HCT116 (cell line): ENCODE results near the gene FHOD3. TPM values are rescaled to one million over a fixed set of nuclear protein-coding genes. Genes with fewer than 3 reads are reported as not detected.

Source experiments
- ATAC-seq: fragments of 200-7000 bp; cut with Tn5 transposase; 2 replicates; pipeline ENCODE4 v1.9.1; 2020; ENCODE audit warnings: mild to moderate bottlenecking, moderate library complexity
- BruUV-seq: library from RNA; stranded (reverse); fragments of 400-500 nt; replicated peaks from 2 replicates; lab custom pipeline; 2021; lab: Mats Ljungman, UMichigan
- CTCF ChIA-PET: fragments of 300-600 bp; sonication (Branson Sonifier 250); formaldehyde crosslinking; loops from one replicate; lab custom pipeline; 2021; ENCODE audit warnings: antibody characterized with exemption; lab: Charles Lee
- POLR2A ChIA-PET: fragments of 300-600, 350-600 bp; sonication (Branson Sonifier 250); formaldehyde crosslinking; loops from one replicate; lab custom pipeline; 2021; ENCODE audit warnings: antibody characterized with exemption; lab: Charles Lee
- RAD21 ChIA-PET, 2 experiments: fragments of 300-600 bp; sonication (Branson Sonifier 250); formaldehyde crosslinking; loops; one replicate each; lab custom pipeline; 2023; ENCODE audit warnings: low total read pairs in 2 of 2; ENCODE audit not compliant: uncharacterized antibody in 2 of 2, unreplicated experiment in 2 of 2, low non-redundant PET in 1 of 2; lab: Charles Lee
- DNase-seq: peaks from one replicate; pipeline ENCODE4 v3.0.0-alpha.2; 2010; ENCODE audit warnings: low read depth, low spot score
- H2AFZ ChIP-seq: fragments of 200-600 bp; shearing (Covaris generic), sonication (generic); 2 replicates; pipeline ENCODE4 v1.6.1; 2017; ENCODE audit warnings: low read depth, mixed run types, mixed read lengths, antibody characterized with exemption, low read length; ENCODE audit not compliant: poor library complexity, severe bottlenecking
- H3K27ac ChIP-seq: 2 replicates; pipeline ENCODE4 v1.5.1; 2012; ENCODE audit warnings: low read depth, low read length
- H3K27me3 ChIP-seq: fragments of 200-600 bp; sonication (generic); 2 replicates; pipeline ENCODE4 v1.6.1; 2016; ENCODE audit warnings: mixed run types, low read length, mixed read lengths; ENCODE audit not compliant: insufficient read depth
- H3K36me3 ChIP-seq, 2 experiments: fragments of 200-500 bp in 1 of 2; fragments of 200-600 bp in 1 of 2; sonication (Bioruptor generic) in 1 of 2; sonication (generic) in 1 of 2; 2 replicates each; pipeline versions ENCODE4 v1.5.1 to v1.6.1; 2014 to 2016; ENCODE audit warnings: low read length in 2 of 2, inconsistent platforms in 1 of 2, mixed read lengths in 1 of 2, mixed run types in 1 of 2; ENCODE audit not compliant: insufficient read depth in 2 of 2, control insufficient read depth in 1 of 2
- H3K4me1 ChIP-seq, 2 experiments: fragments of 200-600 bp in 1 of 2; sonication (generic) in 1 of 2; 2 replicates each; pipeline versions ENCODE4 v1.5.1 to v1.6.1; 2012 to 2017; ENCODE audit warnings: low read length in 2 of 2, inconsistent platforms in 1 of 2, mild to moderate bottlenecking in 1 of 2, mixed read lengths in 1 of 2, mixed run types in 1 of 2, moderate library complexity in 1 of 2; ENCODE audit not compliant: insufficient read depth in 2 of 2, control insufficient read depth in 1 of 2
- H3K4me2 ChIP-seq: fragments of 200-600 bp; sonication (generic); 2 replicates; pipeline ENCODE4 v1.6.1; 2017; ENCODE audit warnings: mixed run types, low read length, mixed read lengths
- H3K4me3 ChIP-seq, 2 experiments: fragments of 200-600 bp in 1 of 2; sonication (generic) in 1 of 2; replicated peaks in 1 of 2; 2 replicates each; pipeline ENCODE4 v1.5.1; 2011 to 2016; ENCODE audit warnings: low read length in 2 of 2, control low read depth in 1 of 2, low read depth in 1 of 2, mild to moderate bottlenecking in 1 of 2, mixed read lengths in 1 of 2, mixed run types in 1 of 2
- H3K79me2 ChIP-seq: fragments of 200-600 bp; sonication (generic); 2 replicates; pipeline ENCODE4 v1.6.1; 2017; ENCODE audit warnings: mild to moderate bottlenecking, mixed run types, low read length, moderate library complexity, mixed read lengths; ENCODE audit not compliant: insufficient read depth
- H3K9ac ChIP-seq: fragments of 200-600 bp; sonication (generic); 2 replicates; pipeline ENCODE4 v1.6.1; 2016; ENCODE audit warnings: low read length, mixed read lengths
- H3K9me2 ChIP-seq: fragments of 200-600 bp; sonication (generic), shearing (Covaris generic); 2 replicates; pipeline ENCODE4 v1.6.1; 2017; ENCODE audit warnings: mixed run types, mild to moderate bottlenecking, moderate library complexity; ENCODE audit not compliant: insufficient read depth
- H3K9me3 ChIP-seq, 2 experiments: fragments of 200-500 bp in 1 of 2; fragments of 200-600 bp in 1 of 2; sonication (Bioruptor generic) in 1 of 2; sonication (generic) in 1 of 2; 2 replicates each; pipeline ENCODE4 v1.6.1; 2014 to 2017; ENCODE audit warnings: low read length in 2 of 2, mixed read lengths in 2 of 2, inconsistent platforms in 1 of 2, low read depth in 1 of 2, mild to moderate bottlenecking in 1 of 2, mixed run types in 1 of 2, moderate library complexity in 1 of 2; ENCODE audit not compliant: control insufficient read depth in 1 of 2, insufficient read depth in 1 of 2
- H4K20me1 ChIP-seq: fragments of 200-600 bp; sonication (generic), shearing (Covaris generic); 2 replicates; pipeline ENCODE4 v1.6.1; 2017; ENCODE audit warnings: mixed run types, mild to moderate bottlenecking, moderate library complexity; ENCODE audit not compliant: insufficient read depth
- CBX3 ChIP-seq: IDR thresholded peaks from 2 replicates; pipeline ENCODE4 v1.6.1; 2012; ENCODE audit warnings: low read depth
- EZH2phosphoT487 ChIP-seq: fragments of 200-600 bp; IDR thresholded peaks from 2 replicates; pipeline ENCODE4 v1.6.1; 2018; ENCODE audit warnings: antibody characterized with exemption, borderline replicate concordance
- FOSL1 ChIP-seq: IDR thresholded peaks from 2 replicates; pipeline ENCODE4 v1.6.1; 2012; ENCODE audit warnings: low read depth
- JUND ChIP-seq: IDR thresholded peaks from 2 replicates; pipeline ENCODE4 v1.6.1; 2012
- SIN3A ChIP-seq: IDR thresholded peaks from 2 replicates; pipeline ENCODE4 v1.6.1; 2012; ENCODE audit warnings: low read depth
- SRF ChIP-seq: IDR thresholded peaks from 2 replicates; pipeline ENCODE4 v1.6.1; 2012; ENCODE audit warnings: low read depth
- TCF7L2 ChIP-seq: IDR thresholded peaks from 2 replicates; pipeline ENCODE4 v1.7.0; 2011; ENCODE audit warnings: borderline replicate concordance, inconsistent platforms; ENCODE audit not compliant: insufficient read depth, insufficient read length; ENCODE audit errors: extremely low read depth
- ZBTB33 ChIP-seq: IDR thresholded peaks from 2 replicates; pipeline ENCODE4 v1.6.1; 2011; ENCODE audit warnings: mild to moderate bottlenecking, low read length, moderate library complexity; ENCODE audit not compliant: insufficient replicate concordance; ENCODE audit errors: extremely low read depth
- ZNF274 ChIP-seq: fragments of 200-500 bp; sonication (Bioruptor generic); IDR thresholded peaks from 2 replicates; pipeline ENCODE4 v1.6.1; 2014; ENCODE audit warnings: mild to moderate bottlenecking, low read depth, low read length, inconsistent platforms
- intact Hi-C: fragments of 100-400 bp; cut with micrococcal nuclease; formaldehyde crosslinking; loops from 2 replicates; pipeline ENCODE4 v1.10.0; 2022
- total RNA-seq: library from RNA; stranded (reverse); gene quantifications from one replicate; pipeline ENCODE4 v1.2.1, GENCODE V29; 2021; ENCODE audit not compliant: unreplicated experiment
- TF ChIP-seq, protein P1 (sequence below): IDR thresholded peaks from 2 replicates; pipeline ENCODE4 v1.6.1; 2012

Gene FHOD3
- total RNA-seq, 1 experiment from 2014 or later, result 4.0 TPM

DNA sequence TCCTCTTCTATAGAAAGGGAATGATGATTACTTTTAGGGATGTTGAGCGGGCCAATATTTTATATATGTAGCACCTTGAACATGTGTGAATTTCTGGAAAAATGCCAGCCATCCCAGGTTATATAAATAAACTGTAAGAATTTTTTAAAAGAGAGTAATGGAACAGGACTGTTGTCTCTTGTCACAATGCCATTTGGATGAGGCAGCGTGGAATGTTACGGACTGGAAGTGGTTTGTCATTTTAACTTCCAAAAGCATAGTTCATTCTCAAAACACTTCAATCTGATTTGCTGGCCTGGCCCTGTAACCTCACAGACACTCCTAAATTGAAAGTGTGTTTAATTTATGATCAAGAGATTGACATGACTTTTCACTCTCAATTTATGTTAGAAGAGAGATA lies 460.5 kb downstream of the FHOD3 start:
- BruUV-seq, result no TSS peak
- H3K9me3 ChIP-seq, result no peaks in the 10 kb centered on the region
- H3K4me2 ChIP-seq, result no peak overlapping the region
- POLR2A ChIA-PET, result no interaction called here
- no peak overlapping the region for H2AFZ ChIP-seq
- no peaks in the 10 kb centered on the region; a peak in 1 of 4 replicates for H3K4me1 ChIP-seq
- ATAC-seq, result no peak
- H4K20me1 ChIP-seq, result no peaks in the 10 kb centered on the region
- no peak for DNase-seq
- H3K36me3 ChIP-seq, result no peaks in the 10 kb centered on the region
- H3K9me2 ChIP-seq, result no peaks in the 10 kb centered on the region
- H3K79me2 ChIP-seq, result no peaks in the 10 kb centered on the region
- no peak overlapping the region for H3K9ac ChIP-seq
- H3K27me3 ChIP-seq, result no peaks in the 10 kb centered on the region
- RAD21 ChIA-PET, result interaction anchor here in 1 of 2 experiments (0.8 kb wide), 1 partner anchor 70 kb away, joined by 3 read pairs; no protein-coding TSS in a partner anchor
- no peak overlapping the region for H3K4me3 ChIP-seq
- H3K27ac ChIP-seq, result no peak overlapping the region
- CTCF ChIA-PET, result interaction anchor here (0.9 to 1.0 kb wide), 2 partner anchors 47 to 70 kb away, joined by 3 to 6 read pairs; no protein-coding TSS in a partner anchor
- intact Hi-C loops, result loop anchor here (1.0 to 10.0 kb wide), 5 partner anchors 70 to 733 kb away; no protein-coding TSS in a partner anchor
- TF ChIP-seq EZH2phosphoT487, result no peak
- TF ChIP-seq, protein P1, sequence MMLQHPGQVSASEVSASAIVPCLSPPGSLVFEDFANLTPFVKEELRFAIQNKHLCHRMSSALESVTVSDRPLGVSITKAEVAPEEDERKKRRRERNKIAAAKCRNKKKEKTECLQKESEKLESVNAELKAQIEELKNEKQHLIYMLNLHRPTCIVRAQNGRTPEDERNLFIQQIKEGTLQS, result no peak
- TF ChIP-seq TCF7L2, result no peak
- no peak for TF ChIP-seq ZBTB33
- TF ChIP-seq FOSL1, result no peak

GRCh38 chr18:36758623-36759022 lies 461.1 kb downstream of the FHOD3 start:
- H2AFZ ChIP-seq, result no peak overlapping the region
- H3K9me2 ChIP-seq, result no peaks in the 10 kb centered on the region
- H3K4me3 ChIP-seq, result no peak overlapping the region
- BruUV-seq, result no TSS peak
- H3K9me3 ChIP-seq, result no peaks in the 10 kb centered on the region
- ATAC-seq, result no peak
- H3K27ac ChIP-seq, result no peak overlapping the region
- no peaks in the 10 kb centered on the region for H3K36me3 ChIP-seq
- no peaks in the 10 kb centered on the region for H4K20me1 ChIP-seq
- H3K9ac ChIP-seq, result no peak overlapping the region
- POLR2A ChIA-PET, result no interaction called here
- CTCF ChIA-PET, result interaction anchor here (0.9 kb wide), 1 partner anchor 47 kb away, joined by 3 read pairs; no protein-coding TSS in a partner anchor
- no peaks in the 10 kb centered on the region for H3K27me3 ChIP-seq
- no peak overlapping the region for H3K4me2 ChIP-seq
- no peak for DNase-seq
- TF ChIP-seq ZNF274 (no peak), SIN3A (no peak), CBX3 (no peak), SRF (no peak), JUND (no peak)
- H3K79me2 ChIP-seq, result no peaks in the 10 kb centered on the region
- RAD21 ChIA-PET, result no interaction called here
- intact Hi-C loops, result loop anchor here (10.0 kb wide), 1 partner anchor 734 kb away; no protein-coding TSS in a partner anchor
- no peaks in the 10 kb centered on the region; a peak in 1 of 4 replicates for H3K4me1 ChIP-seq
